Stimulated activated CD4-positive, alpha-beta T cell treated with anti-CD3 and anti-CD28 coated beads, Interleukin-15, amount 100 ng/mL, for 48 hours (primary cell): Measurements from ENCODE around the gene ZCWPW1.
"Not testable (repeated sequence)": the region's sequence is repeated elsewhere in the genome, so short reads cannot be mapped to it uniquely, and the experiment has no call there.

Experiments
- DNase-seq, 2 donors: peaks; one replicate each; pipeline ENCODE4 v3.0.0-alpha.2; 2020; ENCODE audit warnings: low read depth in 2 of 2

The ZCWPW1 gene

GRCh38 chr7:100456562-100456961 lies 28.1 kb upstream of the ZCWPW1 start:
- DNase-seq: no peak

- no peak for DNase-seq
These were observed 26.7 kb upstream of the ZCWPW1 start for GRCh38 chr7:100455206-100455605.

- not testable (repeated sequence) for DNase-seq
These were observed 25.4 kb upstream of the ZCWPW1 start for GRCh38 chr7:100453854-100454253.

- DNase-seq: no peak
These were observed 24.0 kb upstream of the ZCWPW1 start for GRCh38 chr7:100452513-100452912.

GRCh38 chr7:100449190-100449795 lies 20.8 kb upstream of the ZCWPW1 start:
- DNase-seq: no peak

GRCh38 chr7:100447363-100447762 lies 18.9 kb upstream of the ZCWPW1 start:
- not testable (repeated sequence) for DNase-seq

- DNase-seq: no peak
These were observed 17.5 kb upstream of the ZCWPW1 start for GRCh38 chr7:100446040-100446439.

GRCh38 chr7:100444311-100445278 lies 16.1 kb upstream of the ZCWPW1 start:
- no peak for DNase-seq

- no peak for DNase-seq
These were observed 14.8 kb upstream of the ZCWPW1 start for GRCh38 chr7:100443096-100443840.

- DNase-seq: no peak
These were observed 13.4 kb upstream of the ZCWPW1 start for GRCh38 chr7:100441641-100442535.

GRCh38 chr7:100439244-100439643 lies 10.7 kb upstream of the ZCWPW1 start:
- DNase-seq: not testable (repeated sequence)

- DNase-seq: not testable (repeated sequence)
These were observed 10.2 kb upstream of the ZCWPW1 start for GRCh38 chr7:100438731-100439130.

- no peak for DNase-seq
These were observed 9.7 kb upstream of the ZCWPW1 start for GRCh38 chr7:100438172-100438571.

GRCh38 chr7:100437150-100438100 lies 8.9 kb upstream of the ZCWPW1 start:
- no peak for DNase-seq

GRCh38 chr7:100435401-100436304 lies 7.2 kb upstream of the ZCWPW1 start:
- DNase-seq: peak in 1 of 2 donors; percentile 41

- DNase-seq: no peak
These were observed 6.0 kb upstream of the ZCWPW1 start for GRCh38 chr7:100434297-100435144.

- DNase-seq: no peak
These were observed 5.2 kb upstream of the ZCWPW1 start for GRCh38 chr7:100433592-100434296.

GRCh38 chr7:100433276-100433591 lies 4.7 kb upstream of the ZCWPW1 start:
- DNase-seq: no peak
